DND-41 (cell line): Measurements from ENCODE around the gene BLCAP.

Source experiments
- ATAC-seq: fragments of 200-7000 bp; cut with Tn5 transposase; 3 replicates; pipeline ENCODE4 v1.9.1; 2021; ENCODE audit warnings: low read depth; ENCODE audit not compliant: insufficient read depth
- DNase-seq: peaks from one replicate; pipeline ENCODE4 v3.0.0-alpha.2; 2020
- H2AFZ ChIP-seq: 2 replicates; pipeline ENCODE4 v1.6.0; 2012; ENCODE audit warnings: low read depth, low read length
- H3K27ac ChIP-seq: 2 replicates; pipeline ENCODE4 v1.5.1; 2012; ENCODE audit warnings: low read length, inconsistent platforms
- H3K27me3 ChIP-seq: fragments of 200-600 bp; sonication (generic); 2 replicates; pipeline ENCODE4 v1.6.0; 2012; ENCODE audit warnings: low read length, mild to moderate bottlenecking, inconsistent platforms; ENCODE audit not compliant: insufficient read depth, poor library complexity
- H3K36me3 ChIP-seq: 2 replicates; pipeline ENCODE4 v1.5.1; 2012; ENCODE audit warnings: low read length, inconsistent platforms; ENCODE audit not compliant: insufficient read depth
- H3K4me1 ChIP-seq: 2 replicates; pipeline ENCODE4 v1.5.1; 2012; ENCODE audit warnings: mild to moderate bottlenecking, low read length; ENCODE audit not compliant: insufficient read depth
- H3K4me2 ChIP-seq: 2 replicates; pipeline ENCODE4 v1.6.0; 2012; ENCODE audit warnings: mild to moderate bottlenecking, moderate library complexity, low read length, inconsistent platforms; ENCODE audit not compliant: insufficient read depth
- H3K4me3 ChIP-seq, 2 experiments: fragments of 200-600 bp in 1 of 2; shearing (Covaris generic) in 1 of 2; 2 replicates each; pipeline ENCODE4 v1.5.1; 2012 to 2016; ENCODE audit warnings: inconsistent platforms in 2 of 2, low read length in 2 of 2, mild to moderate bottlenecking in 2 of 2, low read depth in 1 of 2, moderate library complexity in 1 of 2
- H3K79me2 ChIP-seq: 2 replicates; pipeline ENCODE4 v1.6.0; 2012; ENCODE audit warnings: low read length, inconsistent platforms; ENCODE audit not compliant: insufficient read depth
- H3K9ac ChIP-seq: 2 replicates; pipeline ENCODE4 v1.6.0; 2012; ENCODE audit warnings: low read depth, mild to moderate bottlenecking, inconsistent platforms, low read length, moderate library complexity
- H3K9me3 ChIP-seq: 2 replicates; pipeline ENCODE4 v1.5.1; 2012; ENCODE audit warnings: low read length, moderate library complexity, mild to moderate bottlenecking, inconsistent platforms; ENCODE audit not compliant: insufficient read depth, severe bottlenecking
- H4K20me1 ChIP-seq: 2 replicates; pipeline ENCODE4 v1.6.0; 2012; ENCODE audit warnings: low read length; ENCODE audit not compliant: insufficient read depth
- CTCF ChIP-seq: IDR thresholded peaks from 2 replicates; pipeline ENCODE4 v1.5.1; 2012; ENCODE audit warnings: borderline replicate concordance, low read length, moderate library complexity, mild to moderate bottlenecking; ENCODE audit not compliant: poor library complexity, severe bottlenecking; ENCODE audit errors: extremely low read depth
- EZH2 ChIP-seq: IDR thresholded peaks from 3 replicates; pipeline ENCODE4 v1.6.1; 2012; ENCODE audit warnings: borderline replicate concordance, low read depth, mild to moderate bottlenecking, moderate library complexity, low read length, inconsistent platforms; ENCODE audit not compliant: severe bottlenecking

Gene BLCAP

DNA sequence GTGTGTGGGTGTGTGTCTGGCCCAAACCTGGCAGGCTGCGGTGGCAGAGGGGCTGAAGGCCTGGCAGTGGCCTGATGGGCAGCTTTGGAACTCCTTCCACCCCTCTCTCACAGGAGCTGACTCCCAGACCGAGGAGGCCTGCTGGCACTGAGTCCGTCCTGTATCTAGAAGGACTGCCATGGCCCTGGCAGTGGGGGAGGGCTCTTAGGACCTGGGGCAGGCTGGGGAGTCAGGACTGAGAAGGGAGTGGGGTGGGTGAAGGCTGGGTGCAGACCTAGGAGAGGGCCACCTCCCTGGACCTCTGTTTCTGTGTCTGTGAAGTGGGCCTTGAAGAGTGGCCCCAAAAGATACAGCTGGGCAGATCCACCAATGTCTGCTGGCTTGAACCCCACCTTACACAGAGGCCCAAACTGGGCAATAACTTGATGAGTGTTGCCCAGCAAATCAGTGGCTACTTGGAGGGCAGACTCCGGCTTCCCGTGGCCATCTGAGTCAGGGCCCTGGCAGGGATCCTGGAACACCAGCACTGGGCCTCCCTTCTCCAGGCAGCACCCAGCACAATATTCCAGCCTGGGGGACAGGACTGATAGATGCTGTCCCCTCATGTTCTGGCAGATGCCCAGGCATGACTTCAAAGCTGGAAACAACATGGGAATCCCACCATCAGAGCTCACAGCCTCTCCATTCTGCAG is 46.7 kb upstream of the BLCAP start:
- Histone ChIP-seq H3K79me2 (no peaks in the 10 kb centered on the region), H3K9ac (no peak overlapping the region), H3K9me3 (no peaks in the 10 kb centered on the region), H3K4me2 (no peak overlapping the region), H3K27ac (no peak overlapping the region), H3K27me3 (peaks cover 13% of the 10 kb centered on the region), H3K4me3 (no peak overlapping the region), H3K4me1 (no peaks in the 10 kb centered on the region), H2AFZ (no peak overlapping the region), H4K20me1 (peaks cover 13% of the 10 kb centered on the region), H3K36me3 (no peaks in the 10 kb centered on the region)
- ATAC-seq (no peak), DNase-seq (no peak)
- TF ChIP-seq CTCF (no peak), EZH2 (no peak)

GRCh38 chr20:37573626-37574198 is 46.0 kb upstream of the BLCAP start:
- no peaks in the 10 kb centered on the region for H3K4me1 ChIP-seq
- peaks cover 13% of the 10 kb centered on the region for H3K27me3 ChIP-seq

DNA sequence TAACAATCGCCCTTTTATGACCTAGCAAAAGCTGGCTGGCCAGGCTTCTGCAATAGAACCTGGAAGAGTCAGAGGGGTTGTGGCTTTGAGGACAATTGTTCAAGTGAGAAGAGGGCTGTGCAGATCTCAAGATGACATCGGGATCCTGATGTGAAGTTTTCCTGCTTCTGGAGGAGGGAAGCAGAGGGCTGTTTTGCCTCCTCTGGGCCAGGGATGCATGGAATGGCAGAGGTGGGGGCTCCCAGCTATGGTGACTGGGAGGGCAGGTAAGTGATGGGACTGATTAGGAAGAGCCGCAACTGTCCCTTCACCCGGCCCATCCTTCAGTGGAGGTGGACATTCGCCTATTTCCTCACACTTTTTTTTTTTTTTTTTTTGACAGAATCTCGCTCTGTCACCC is 43.4 kb upstream of the BLCAP start:
- H3K9me3 ChIP-seq = no peaks in the 10 kb centered on the region
- peaks cover 17% of the 10 kb centered on the region for H3K27me3 ChIP-seq
- peaks cover 13% of the 10 kb centered on the region for H4K20me1 ChIP-seq
- H3K27ac ChIP-seq = no peak overlapping the region
- H3K79me2 ChIP-seq = no peaks in the 10 kb centered on the region
- H3K4me2 ChIP-seq = no peak overlapping the region
- ATAC-seq (no peak), DNase-seq (no peak)
- H2AFZ ChIP-seq = no peak overlapping the region
- no peaks in the 10 kb centered on the region for H3K36me3 ChIP-seq
- no peak for TF ChIP-seq EZH2
- TF ChIP-seq CTCF = no peak
- H3K4me1 ChIP-seq = peaks cover 21% of the 10 kb centered on the region
- H3K4me3 ChIP-seq = no peak overlapping the region
- no peak overlapping the region for H3K9ac ChIP-seq

More at GRCh38 chr20:37573626-37574198, 46.0 kb upstream of the BLCAP start:
- no peak overlapping the region for H3K27ac ChIP-seq
- H3K36me3 ChIP-seq = no peaks in the 10 kb centered on the region
- no peaks in the 10 kb centered on the region for H3K9me3 ChIP-seq
- no peak overlapping the region for H3K9ac ChIP-seq
- H2AFZ ChIP-seq = no peak overlapping the region
- DNase-seq = no peak
- TF ChIP-seq CTCF (no peak), EZH2 (no peak)
- H3K4me3 ChIP-seq = no peak overlapping the region
- no peak overlapping the region for H3K4me2 ChIP-seq
- H3K79me2 ChIP-seq = no peaks in the 10 kb centered on the region
- no peak for ATAC-seq
- H4K20me1 ChIP-seq = peaks cover 13% of the 10 kb centered on the region
